Hepatocyte (in vitro differentiated cells): Measurements from ENCODE around the gene STX18.

Experiments
- EZH2phosphoT487 ChIP-seq: fragments of 200-600 bp; sonication (generic); IDR thresholded peaks from one replicate; pipeline ENCODE4 v1.6.1; 2018; ENCODE audit warnings: antibody characterized with exemption, mild to moderate bottlenecking, low read depth, moderate library complexity; ENCODE audit not compliant: unreplicated experiment, severe bottlenecking
- TF ChIP-seq, protein P1 (sequence below): fragments of 200-600 bp; sonication (generic); IDR thresholded peaks from 2 replicates; pipeline ENCODE4 v1.5.1; 2016; ENCODE audit warnings: antibody characterized with exemption, mild to moderate bottlenecking; ENCODE audit not compliant: poor library complexity

DNA sequence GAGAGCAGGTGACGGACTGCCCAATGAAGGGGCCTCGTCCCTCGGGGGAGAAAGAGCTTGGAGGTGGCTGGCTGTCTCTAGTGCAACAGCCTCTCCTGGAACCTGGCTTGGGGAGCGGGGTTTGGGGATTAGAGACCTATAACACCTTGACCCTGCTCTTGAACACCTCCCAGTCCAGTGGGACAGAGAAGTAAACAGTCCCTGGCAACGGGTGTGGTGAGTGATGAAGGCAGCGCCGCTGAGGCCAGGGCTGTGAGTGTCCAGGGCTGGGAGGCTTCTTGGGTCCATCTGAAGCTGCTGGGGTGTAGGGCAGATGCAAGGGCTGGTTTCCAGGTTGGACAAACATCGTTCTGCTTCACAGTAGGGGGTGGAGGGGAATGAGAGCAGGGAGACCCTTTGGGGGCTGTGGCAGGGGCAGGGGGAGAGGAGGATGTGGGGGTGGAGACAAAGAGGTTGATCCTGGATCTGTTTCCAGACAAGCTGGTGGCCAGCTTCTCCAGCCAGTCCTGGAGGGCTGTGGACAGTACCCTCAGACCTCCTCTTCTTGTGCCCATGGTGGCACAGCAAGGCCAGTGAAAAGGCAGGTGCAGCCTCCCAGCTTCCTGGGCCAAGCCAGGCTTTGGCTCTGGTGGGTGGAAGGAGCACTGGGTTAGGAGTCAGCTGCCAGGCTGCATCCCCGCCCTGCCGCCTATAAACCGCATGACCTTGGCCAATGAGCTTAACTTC, 151.2 kb downstream of the STX18 start:
- no peak for TF ChIP-seq EZH2phosphoT487
- TF ChIP-seq, protein P1, sequence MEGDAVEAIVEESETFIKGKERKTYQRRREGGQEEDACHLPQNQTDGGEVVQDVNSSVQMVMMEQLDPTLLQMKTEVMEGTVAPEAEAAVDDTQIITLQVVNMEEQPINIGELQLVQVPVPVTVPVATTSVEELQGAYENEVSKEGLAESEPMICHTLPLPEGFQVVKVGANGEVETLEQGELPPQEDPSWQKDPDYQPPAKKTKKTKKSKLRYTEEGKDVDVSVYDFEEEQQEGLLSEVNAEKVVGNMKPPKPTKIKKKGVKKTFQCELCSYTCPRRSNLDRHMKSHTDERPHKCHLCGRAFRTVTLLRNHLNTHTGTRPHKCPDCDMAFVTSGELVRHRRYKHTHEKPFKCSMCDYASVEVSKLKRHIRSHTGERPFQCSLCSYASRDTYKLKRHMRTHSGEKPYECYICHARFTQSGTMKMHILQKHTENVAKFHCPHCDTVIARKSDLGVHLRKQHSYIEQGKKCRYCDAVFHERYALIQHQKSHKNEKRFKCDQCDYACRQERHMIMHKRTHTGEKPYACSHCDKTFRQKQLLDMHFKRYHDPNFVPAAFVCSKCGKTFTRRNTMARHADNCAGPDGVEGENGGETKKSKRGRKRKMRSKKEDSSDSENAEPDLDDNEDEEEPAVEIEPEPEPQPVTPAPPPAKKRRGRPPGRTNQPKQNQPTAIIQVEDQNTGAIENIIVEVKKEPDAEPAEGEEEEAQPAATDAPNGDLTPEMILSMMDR, result no peak
